Calu3 (cell line): ENCODE results near the gene NKX2-1. TPM values are rescaled to one million over a fixed set of nuclear protein-coding genes. Genes with fewer than 3 reads are reported as not detected.

Source experiments
- BruUV-seq: library from RNA; stranded (reverse); fragments of 400-500 nt; replicated peaks from 2 replicates; lab custom pipeline; 2021; lab: Mats Ljungman, UMichigan
- CTCF ChIA-PET: fragments of 300-600 bp; sonication (Branson Sonifier 250); formaldehyde crosslinking; loops from one replicate; lab custom pipeline; 2022; ENCODE audit warnings: antibody characterized with exemption; lab: Charles Lee
- DNase-seq: peaks from one replicate; pipeline ENCODE4 v3.0.0; 2022
- H3K27ac Mint-ChIP-seq: one replicate; pipeline ENCODE4 v1.8.0; 2022; ENCODE audit warnings: mixed read lengths; ENCODE audit not compliant: unreplicated experiment
- H3K27me3 Mint-ChIP-seq: one replicate; pipeline ENCODE4 v1.8.0; 2022; ENCODE audit warnings: mixed read lengths; ENCODE audit not compliant: unreplicated experiment
- H3K36me3 Mint-ChIP-seq: one replicate; pipeline ENCODE4 v1.8.0; 2022; ENCODE audit warnings: mild to moderate bottlenecking, moderate library complexity, mixed read lengths; ENCODE audit not compliant: insufficient read depth, unreplicated experiment
- H3K4me1 Mint-ChIP-seq: one replicate; pipeline ENCODE4 v1.8.0; 2022; ENCODE audit warnings: mild to moderate bottlenecking, low read depth, mixed read lengths; ENCODE audit not compliant: unreplicated experiment
- H3K4me3 Mint-ChIP-seq: one replicate; pipeline ENCODE4 v1.8.0; 2022; ENCODE audit warnings: mild to moderate bottlenecking, low read depth, moderate library complexity, mixed read lengths; ENCODE audit not compliant: unreplicated experiment
- H3K9me3 Mint-ChIP-seq: one replicate; pipeline ENCODE4 v1.8.0; 2022; ENCODE audit warnings: low read depth, mixed read lengths; ENCODE audit not compliant: unreplicated experiment
- CTCF ChIP-seq: fragments of 200-600 bp; IDR thresholded peaks from one replicate; pipeline ENCODE4 v1.8.0; 2022; ENCODE audit warnings: antibody characterized with exemption; ENCODE audit not compliant: unreplicated experiment
- intact Hi-C: fragments of 100-400 bp; cut with micrococcal nuclease; formaldehyde crosslinking; loops from one replicate; pipeline ENCODE4 v1.10.0; 2022; ENCODE audit not compliant: unreplicated experiment
- total RNA-seq: library from RNA; stranded (reverse); gene quantifications from 2 replicates; pipeline ENCODE4 v1.2.3, GENCODE V29; 2022

NKX2-1 gene
- total RNA-seq, 1 experiment from 2014 or later: not detected

- Mint-ChIP-seq H3K27me3 (peaks cover 78% of the 10 kb centered on the region), H3K9me3 (no peaks in the 10 kb centered on the region), H3K27ac (no peak overlapping the region), H3K4me3 (no peak overlapping the region), H3K4me1 (no peaks in the 10 kb centered on the region), H3K36me3 (no peaks in the 10 kb centered on the region)
- no peak for DNase-seq
- BruUV-seq: no TSS peak
- intact Hi-C loops: no loop called here
- CTCF ChIA-PET: no interaction called here
- no peak for TF ChIP-seq CTCF
Observed at GRCh38 chr14:36493761-36494160, 26.3 kb downstream of the NKX2-1 start.

GRCh38 chr14:36485773-36486172 lies 34.3 kb downstream of the NKX2-1 start:
- intact Hi-C loops: no loop called here
- no peak for DNase-seq
- no peaks in the 10 kb centered on the region for H3K9me3 Mint-ChIP-seq
- no peaks in the 10 kb centered on the region for H3K4me1 Mint-ChIP-seq
- no peak overlapping the region for H3K27ac Mint-ChIP-seq
- no peaks in the 10 kb centered on the region for H3K36me3 Mint-ChIP-seq
- no peak for TF ChIP-seq CTCF
- no TSS peak for BruUV-seq
- no peak overlapping the region for H3K4me3 Mint-ChIP-seq
- CTCF ChIA-PET: no interaction called here
- H3K27me3 Mint-ChIP-seq: peaks cover 93% of the 10 kb centered on the region

GRCh38 chr14:36479344-36479743 lies 40.7 kb downstream of the NKX2-1 start:
- Mint-ChIP-seq H3K27ac (no peak overlapping the region), H3K36me3 (no peaks in the 10 kb centered on the region), H3K9me3 (no peaks in the 10 kb centered on the region), H3K4me1 (no peaks in the 10 kb centered on the region), H3K27me3 (peaks cover 56% of the 10 kb centered on the region), H3K4me3 (no peak overlapping the region)
- CTCF ChIA-PET: interaction anchor here (0.6 kb wide), 1 partner anchor 673 kb away, joined by 5 read pairs; no protein-coding TSS in a partner anchor
- TF ChIP-seq CTCF: no peak
- DNase-seq: no peak
- intact Hi-C loops: no loop called here
- BruUV-seq: no TSS peak

- Mint-ChIP-seq H3K4me1 (no peaks in the 10 kb centered on the region), H3K4me3 (no peak overlapping the region), H3K27me3 (peaks cover 50% of the 10 kb centered on the region), H3K27ac (no peak overlapping the region), H3K36me3 (no peaks in the 10 kb centered on the region), H3K9me3 (no peaks in the 10 kb centered on the region)
- DNase-seq: no peak
- BruUV-seq: no TSS peak
- no peak for TF ChIP-seq CTCF
- intact Hi-C loops: no loop called here
- CTCF ChIA-PET: no interaction called here
Observed at GRCh38 chr14:36478782-36479181, 41.2 kb downstream of the NKX2-1 start.
